GM21515 (cell line): ENCODE measurements around the gene EBI3.
"Not testable (repeated sequence)": the region's sequence is repeated elsewhere in the genome, so short reads cannot be mapped to it uniquely, and the experiment has no call there.

Source experiments
- ATAC-seq: cut with Tn5 transposase; IDR thresholded peaks from one replicate; pipeline ENCODE4 v1.9.1; 2021; ENCODE audit not compliant: unreplicated experiment

The EBI3 gene

DNA sequence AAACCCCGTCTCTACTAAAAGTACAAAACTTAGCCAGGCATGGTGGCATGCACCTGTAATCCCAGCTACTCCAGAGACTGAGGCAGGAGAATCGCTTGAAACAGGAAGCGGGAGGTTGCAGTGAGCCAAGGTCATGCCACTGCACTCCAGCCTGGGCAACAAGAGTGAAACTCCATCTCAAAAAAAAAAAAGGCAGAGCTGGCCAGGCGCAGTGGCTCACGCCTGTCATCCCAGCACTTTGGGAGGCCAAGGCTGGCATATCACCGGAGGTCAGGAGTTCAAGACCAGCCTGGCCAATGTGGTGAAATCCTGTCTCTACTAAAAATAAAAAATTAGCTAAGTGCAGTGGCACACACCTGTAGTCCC is 45.0 kb downstream of the EBI3 start:
- not testable (repeated sequence) for ATAC-seq

DNA sequence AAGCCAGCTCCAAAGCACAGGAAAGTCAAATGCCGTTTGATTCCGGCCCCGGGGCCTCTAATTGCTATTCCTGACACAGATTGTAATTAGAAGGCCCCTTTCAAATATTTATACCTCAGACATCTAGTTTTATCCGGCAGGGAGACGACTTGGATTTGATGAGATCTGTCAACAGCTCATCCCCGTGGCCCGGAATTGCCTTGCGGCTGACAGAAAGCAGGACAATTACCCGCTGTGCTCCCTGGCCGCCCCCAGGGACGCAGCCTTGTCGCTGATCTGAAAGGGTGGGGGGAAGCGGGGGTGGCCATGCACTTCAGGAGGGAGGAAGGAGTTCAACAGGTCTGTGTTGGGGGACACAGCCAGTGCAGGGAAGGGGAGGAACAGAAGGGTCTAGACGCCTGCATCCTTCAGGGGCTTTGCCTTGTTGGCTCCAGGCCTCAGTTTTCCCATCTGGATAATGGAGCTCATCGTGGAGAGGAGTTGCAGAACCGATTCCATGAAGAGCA is 47.9 kb downstream of the EBI3 start:
- no peak for ATAC-seq

DNA sequence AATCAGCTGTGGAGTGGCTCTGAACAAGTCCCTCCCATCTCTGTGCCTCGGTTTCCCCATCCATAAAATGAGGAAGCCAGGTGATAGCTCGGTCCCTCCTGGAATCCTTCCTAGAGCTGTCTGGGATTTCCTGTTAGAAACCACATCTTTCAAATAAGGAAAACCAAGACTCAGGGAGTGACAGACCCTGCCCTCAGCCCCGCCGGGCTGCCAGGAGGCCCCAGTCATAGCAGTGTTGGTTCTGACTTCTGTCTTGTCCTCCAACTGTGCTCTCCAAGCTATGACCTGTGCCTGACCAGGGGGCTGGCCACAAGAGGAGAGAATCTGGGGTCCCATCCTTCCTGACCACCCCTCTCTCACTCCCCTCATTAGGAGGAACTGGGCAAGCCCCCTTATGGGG is 48.7 kb downstream of the EBI3 start:
- ATAC-seq, result no peak

DNA sequence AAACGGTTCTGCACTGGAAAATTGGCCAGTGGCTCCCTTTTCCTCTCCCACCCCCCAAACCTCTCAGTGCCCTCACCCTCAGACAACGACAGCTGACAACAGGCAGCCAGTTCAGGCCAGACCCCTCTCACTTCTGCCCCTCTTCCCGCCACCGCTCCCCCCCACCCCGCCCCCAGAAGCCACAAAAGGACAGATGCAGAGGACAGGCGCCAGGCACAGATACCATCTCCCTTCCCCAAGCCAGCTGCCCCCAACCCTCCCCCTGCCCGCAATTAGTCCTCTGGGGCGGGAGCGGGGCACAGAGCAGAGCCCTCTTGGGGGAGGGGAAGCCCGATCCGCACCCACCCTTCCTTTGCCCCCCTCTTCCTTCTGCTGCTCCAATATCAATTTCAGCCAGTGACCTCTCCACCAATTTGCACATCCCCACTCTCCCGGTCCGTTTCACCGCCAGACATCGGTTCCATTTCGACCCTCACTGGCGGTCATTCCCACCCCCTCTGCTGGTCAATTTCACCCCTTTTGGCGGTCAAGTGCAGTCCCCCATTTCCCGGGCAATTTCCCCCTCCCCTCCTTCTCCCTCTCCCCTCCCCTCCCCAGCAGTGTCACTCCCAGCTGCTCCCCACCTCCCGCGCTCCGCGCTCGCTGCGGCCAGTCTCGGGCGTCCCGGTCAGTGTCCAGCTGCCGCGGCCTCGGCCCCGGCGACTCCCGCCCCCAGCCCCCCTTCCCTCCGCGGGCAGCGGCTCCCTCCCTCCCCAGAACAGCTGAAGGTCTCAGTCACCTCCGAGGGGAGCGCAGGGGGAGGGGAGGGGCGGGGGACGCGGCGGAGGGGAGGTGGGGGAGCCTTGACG is 49.3 kb downstream of the EBI3 start, which contains the start of gene SHD:
TSS of gene SHD (plus strand) at position 848 of the 848 bp plus-strand sequence. CDS start 798 bp downstream, outside the sequence.
- ATAC-seq, result no peak

DNA sequence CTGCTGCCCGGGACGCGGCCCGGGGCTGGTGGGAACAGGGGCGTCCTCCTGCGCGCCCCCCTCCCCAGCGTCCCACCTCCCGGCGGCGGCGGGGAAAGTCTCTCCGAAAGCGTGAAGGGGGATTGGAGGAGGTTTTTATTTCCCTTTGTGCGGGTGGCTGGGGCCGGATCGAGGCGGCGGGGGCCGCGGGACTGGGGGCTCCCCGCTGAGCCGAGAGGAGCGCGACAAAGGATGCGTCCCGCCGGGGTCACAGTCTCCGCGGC is 49.9 kb downstream of the EBI3 start:
- no peak for ATAC-seq

DNA sequence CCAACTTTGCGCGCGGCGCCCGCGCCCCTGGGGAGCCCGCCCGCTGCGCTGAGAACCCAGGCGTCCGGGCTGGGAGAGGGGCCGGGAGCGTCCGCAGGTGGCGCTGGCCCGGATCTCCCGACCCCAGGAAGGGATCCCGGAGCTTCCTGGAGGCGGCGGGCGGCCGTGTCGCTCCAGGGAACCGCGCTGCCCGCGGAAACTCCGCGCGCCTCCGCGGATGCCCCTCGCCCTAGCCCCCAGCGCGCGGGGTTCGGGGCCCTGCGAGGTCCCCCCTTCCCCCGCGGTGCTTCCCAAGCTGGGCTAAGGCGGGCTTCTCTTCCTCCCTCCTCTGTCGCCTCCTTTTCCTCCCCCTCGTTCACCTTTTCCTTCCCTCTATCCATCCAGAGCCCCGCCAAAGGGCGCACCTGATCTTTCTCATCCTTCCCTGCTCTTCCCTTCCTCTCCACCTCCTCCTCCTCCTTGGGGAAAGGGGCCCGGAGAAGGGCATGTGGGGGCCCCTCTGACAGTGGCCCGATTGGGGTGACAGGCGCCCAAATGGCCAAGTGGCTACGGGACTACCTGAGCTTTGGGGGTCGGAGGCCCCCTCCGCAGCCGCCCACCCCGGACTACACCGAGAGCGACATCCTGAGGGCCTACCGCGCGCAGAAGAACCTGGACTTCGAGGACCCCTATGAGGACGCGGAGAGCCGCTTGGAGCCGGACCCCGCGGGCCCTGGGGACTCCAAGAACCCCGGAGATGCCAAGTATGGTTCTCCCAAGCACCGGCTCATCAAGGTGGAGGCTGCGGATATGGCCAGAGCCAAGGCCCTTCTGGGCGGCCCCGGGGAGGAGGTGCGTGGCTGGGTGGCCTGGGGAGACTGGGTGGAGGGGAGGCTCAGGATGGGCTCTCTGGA is 50.5 kb downstream of the EBI3 start:
- ATAC-seq, result no peak

DNA sequence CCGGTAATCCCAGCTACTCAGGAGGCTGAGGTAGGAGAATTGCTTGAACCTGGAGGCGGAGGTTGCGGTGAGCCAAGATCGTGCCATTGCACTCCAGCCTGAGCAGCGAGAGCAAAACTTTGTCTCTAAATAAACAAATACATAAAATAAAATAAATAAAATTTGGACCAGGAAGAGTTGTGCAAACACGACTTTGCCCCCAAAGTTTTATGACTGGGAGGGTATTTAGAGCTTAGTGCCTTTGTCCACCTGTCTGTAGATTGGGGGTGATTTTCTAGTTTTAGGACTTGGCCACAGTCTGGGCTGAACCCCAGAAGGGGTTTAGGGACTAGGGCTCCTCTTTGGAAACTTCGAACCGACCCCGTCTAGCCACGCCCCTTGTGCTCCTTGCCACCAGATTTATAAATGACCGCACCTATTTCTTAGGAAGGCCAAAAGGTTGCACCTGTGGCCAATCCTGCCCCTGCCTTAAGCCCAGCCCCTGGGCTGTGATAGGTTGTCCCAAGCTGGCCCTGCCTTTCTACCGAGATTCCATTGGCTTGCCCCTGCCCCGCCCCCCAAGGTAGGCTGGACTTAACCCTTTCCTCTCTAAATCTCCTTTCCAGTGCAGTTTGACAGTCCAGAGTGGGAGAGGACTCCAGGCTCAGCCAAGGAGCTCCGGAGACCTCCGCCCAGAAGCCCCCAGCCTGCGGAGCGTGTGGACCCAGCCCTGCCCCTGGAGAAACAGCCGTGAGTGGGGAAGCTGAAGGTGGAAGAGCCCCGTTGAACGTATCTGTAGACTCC is 55.0 kb downstream of the EBI3 start:
- ATAC-seq, result no peak

DNA sequence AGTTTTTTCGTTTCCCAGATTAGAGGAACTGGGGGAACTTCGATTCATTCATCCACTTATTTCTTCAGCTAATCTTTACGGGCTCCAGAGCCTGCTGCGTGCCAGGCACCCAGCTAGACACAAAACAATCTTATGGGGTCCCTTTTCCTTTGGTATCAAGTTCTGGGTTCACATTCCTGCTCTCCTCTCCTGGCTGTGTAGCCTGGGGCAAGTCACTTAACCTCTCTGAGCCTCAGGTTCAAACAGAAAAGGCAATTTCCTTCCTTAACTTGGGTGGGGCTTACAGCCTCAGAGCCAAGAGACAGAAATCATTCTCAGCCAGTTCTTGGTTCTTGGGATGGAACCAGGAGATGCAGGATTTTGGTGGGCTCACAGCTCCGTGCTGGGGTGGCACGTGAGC is 55.7 kb downstream of the EBI3 start:
- ATAC-seq, result no peak

DNA sequence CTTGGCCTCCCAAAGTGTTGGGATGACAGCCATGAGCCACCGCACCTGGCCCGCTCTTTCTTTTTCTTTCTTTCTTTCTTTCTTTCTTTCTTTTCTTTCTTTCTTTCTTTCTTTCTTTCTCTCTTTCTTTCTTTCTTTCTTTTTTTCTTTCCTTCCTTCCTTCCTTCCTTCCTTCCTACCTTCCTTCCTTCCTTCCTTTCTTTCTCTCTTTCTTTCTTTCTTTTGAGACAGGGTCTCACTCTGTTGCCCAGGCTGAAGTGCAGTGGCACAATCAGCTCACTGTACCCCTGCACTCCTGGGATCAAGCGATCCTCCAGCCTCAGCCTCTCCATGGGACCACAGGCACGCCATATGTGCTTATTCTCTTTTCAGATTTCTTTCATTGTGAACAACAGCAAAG is 56.8 kb downstream of the EBI3 start:
- not testable (repeated sequence) for ATAC-seq
